HG03558 (cell line): Measurements from ENCODE around the gene MATR3.
A peak's percentile ranks its signal among the peaks of the same experiment; 100 is the strongest.
"Not testable (repeated sequence)": the region's sequence is repeated elsewhere in the genome, so short reads cannot be mapped to it uniquely, and the experiment has no call there.

ENCODE experiments used
- ATAC-seq: cut with Tn5 transposase; IDR thresholded peaks from one replicate; pipeline ENCODE4 v1.9.1; 2021; ENCODE audit warnings: moderate number of reproducible peaks; ENCODE audit not compliant: unreplicated experiment; ENCODE audit errors: extremely low read depth

The MATR3 gene

GRCh38 chr5:139296862-139297326 lies 3.4 kb downstream of the MATR3 start:
- ATAC-seq = no peak

GRCh38 chr5:139297439-139298133 lies 4.0 kb downstream of the MATR3 start:
- no peak for ATAC-seq

- ATAC-seq = no peak
These were observed 4.7 kb downstream of the MATR3 start for GRCh38 chr5:139298242-139298641.

- ATAC-seq = no peak
These were observed 5.9 kb downstream of the MATR3 start for GRCh38 chr5:139299486-139299885.

- ATAC-seq = no peak
These were observed 8.4 kb downstream of the MATR3 start for GRCh38 chr5:139301808-139302499.

- ATAC-seq = no peak
These were observed 11.1 kb downstream of the MATR3 start for GRCh38 chr5:139304391-139305324.

GRCh38 chr5:139306197-139306596 lies 12.7 kb downstream of the MATR3 start:
- ATAC-seq = no peak

GRCh38 chr5:139306628-139307379 lies 13.3 kb downstream of the MATR3 start:
- no peak for ATAC-seq

GRCh38 chr5:139308797-139309196 lies 15.3 kb downstream of the MATR3 start:
- no peak for ATAC-seq

GRCh38 chr5:139310715-139311186 lies 17.2 kb downstream of the MATR3 start:
- not testable (repeated sequence) for ATAC-seq

GRCh38 chr5:139312075-139312474 lies 18.5 kb downstream of the MATR3 start:
- no peak for ATAC-seq

- ATAC-seq = no peak
These were observed 20.7 kb downstream of the MATR3 start for GRCh38 chr5:139314276-139314675.

- ATAC-seq = no peak
These were observed 21.6 kb downstream of the MATR3 start for GRCh38 chr5:139315056-139315615.

GRCh38 chr5:139335811-139336210 lies 42.3 kb downstream of the MATR3 start:
- ATAC-seq = no peak

- ATAC-seq = no peak
These were observed 46.5 kb downstream of the MATR3 start for GRCh38 chr5:139340051-139340450.

- no peak for ATAC-seq
These were observed 47.7 kb downstream of the MATR3 start for GRCh38 chr5:139341187-139341688.

GRCh38 chr5:139341689-139342422 lies 48.3 kb downstream of the MATR3 start, which contains the start of gene PAIP2:
Gene PAIP2 (plus strand): TSS chr5:139341854. CDS start chr5:139363785, 21,931 bp downstream.
- ATAC-seq = peak; percentile 87

GRCh38 chr5:139342423-139342723 lies 48.8 kb downstream of the MATR3 start:
- no peak for ATAC-seq

- ATAC-seq = no peak
These were observed 49.9 kb downstream of the MATR3 start for GRCh38 chr5:139343476-139343875.
